GM18907 (cell line): ENCODE data around the gene YPEL1.

Experiments
- ATAC-seq: cut with Tn5 transposase; IDR thresholded peaks from one replicate; pipeline ENCODE4 v1.9.1; 2021; ENCODE audit warnings: mild to moderate bottlenecking, moderate library complexity; ENCODE audit not compliant: unreplicated experiment

YPEL1 gene, protein sequence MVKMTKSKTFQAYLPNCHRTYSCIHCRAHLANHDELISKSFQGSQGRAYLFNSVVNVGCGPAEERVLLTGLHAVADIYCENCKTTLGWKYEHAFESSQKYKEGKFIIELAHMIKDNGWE

GRCh38 chr22:21735200-21736083 is at the start of gene YPEL1:
Gene YPEL1, minus strand, starts transcription at chr22:21735794. Its CDS starts 25,050 bp downstream, at chr22:21710744.
- peak; percentile 82 for ATAC-seq

DNA sequence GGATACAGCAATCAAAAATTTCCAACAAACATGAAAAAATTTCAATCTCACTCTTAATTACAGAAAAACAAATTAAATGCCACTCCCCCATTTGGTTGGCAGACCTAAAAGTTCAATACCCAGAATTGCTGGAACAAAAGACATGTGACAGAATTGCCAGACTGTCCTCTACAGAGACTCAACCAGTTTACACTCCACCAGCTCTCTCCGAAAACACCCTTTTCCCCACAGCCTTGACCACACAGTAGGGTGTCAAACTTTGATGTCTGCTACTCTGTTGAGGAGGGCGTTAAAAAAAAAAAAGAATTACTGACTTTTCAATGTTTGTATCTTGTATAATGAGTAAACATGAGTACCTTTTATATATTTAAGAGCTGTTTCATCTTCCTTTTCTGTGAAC is 44.7 kb upstream of the YPEL1 start:
- no peak for ATAC-seq

- no peak for ATAC-seq
These were observed 43.9 kb upstream of the YPEL1 start for GRCh38 chr22:21779444-21779843.

- ATAC-seq = no peak
These were observed 43.2 kb upstream of the YPEL1 start for GRCh38 chr22:21778705-21779363.

DNA sequence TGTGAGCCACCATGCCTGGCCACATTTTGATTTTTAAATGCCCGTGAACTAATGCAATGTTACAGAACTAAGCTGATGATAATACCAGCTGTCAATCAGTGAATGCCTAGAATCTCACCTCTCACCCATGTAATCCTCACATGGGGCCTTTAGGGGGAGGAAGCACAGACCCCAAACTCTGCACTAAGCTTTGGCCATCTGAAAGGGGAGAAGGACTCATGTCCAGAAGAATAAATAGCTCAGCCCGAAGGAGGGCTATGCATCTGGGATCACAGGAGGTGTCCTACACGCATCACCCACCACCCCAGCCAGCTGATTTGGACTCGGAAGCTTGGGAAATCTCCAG is 36.0 kb upstream of the YPEL1 start:
- no peak for ATAC-seq

DNA sequence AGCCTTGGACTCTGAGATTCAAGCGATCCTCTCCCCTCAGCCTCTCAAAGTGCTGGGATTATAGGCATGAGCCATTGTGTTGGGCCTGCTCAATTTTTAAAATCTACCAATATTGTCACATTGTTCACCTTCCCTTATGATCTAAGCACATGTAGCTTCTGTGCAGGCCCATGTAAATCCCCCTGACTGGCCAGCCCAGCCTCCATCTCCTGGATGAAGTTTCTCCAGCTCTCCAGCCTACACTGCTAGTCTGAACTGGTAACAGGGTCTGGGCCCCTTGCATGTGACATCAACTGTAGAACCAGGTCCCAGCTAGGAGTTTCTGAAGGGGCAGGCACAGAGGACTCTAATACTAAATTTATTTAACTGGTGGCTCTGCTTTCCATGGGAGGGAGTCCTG is 32.8 kb upstream of the YPEL1 start:
- no peak for ATAC-seq

DNA sequence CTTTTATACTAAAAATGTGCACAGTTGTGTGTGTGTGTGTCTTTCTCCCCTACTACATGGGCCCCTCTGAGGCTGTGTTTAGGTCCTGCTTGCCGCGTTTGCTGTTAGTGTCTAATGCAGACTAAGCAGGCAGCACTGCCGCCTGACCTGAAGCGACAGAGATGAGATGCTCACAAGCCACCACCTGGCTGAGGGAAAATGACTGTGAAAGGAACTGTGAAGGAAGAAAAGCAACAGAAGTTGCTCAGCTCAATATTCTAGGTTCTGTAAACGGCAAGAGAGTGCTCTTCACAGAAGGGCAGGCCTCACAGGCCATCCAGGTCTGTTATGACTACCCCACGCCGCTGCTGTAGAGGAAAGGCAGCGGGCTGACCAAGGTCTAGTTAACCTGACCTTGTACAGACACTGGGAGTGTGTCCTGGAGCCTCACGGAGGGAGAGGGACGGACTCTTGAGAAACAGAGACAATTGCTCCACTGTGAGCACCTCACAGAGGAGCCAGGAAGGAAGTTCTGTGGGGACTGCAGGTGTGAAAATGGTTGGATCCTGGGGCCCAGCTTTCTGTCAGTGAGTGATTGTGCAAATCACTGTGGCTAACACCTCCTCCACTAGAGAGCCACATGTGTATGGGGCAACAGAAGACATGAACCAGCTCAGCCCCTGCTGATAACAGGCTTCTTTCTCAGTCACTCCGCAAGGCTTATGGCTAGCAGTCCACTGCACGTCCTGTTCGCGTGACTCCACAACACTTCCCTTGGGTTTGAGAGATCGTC is 31.3 kb upstream of the YPEL1 start:
- ATAC-seq = peak; percentile 41

- ATAC-seq = no peak
These were observed 30.4 kb upstream of the YPEL1 start for GRCh38 chr22:21765909-21766529.

- ATAC-seq = no peak
These were observed 28.6 kb upstream of the YPEL1 start for GRCh38 chr22:21764038-21764804.

GRCh38 chr22:21762712-21763581 is 27.4 kb upstream of the YPEL1 start:
- no peak for ATAC-seq

GRCh38 chr22:21761994-21762680 is 26.5 kb upstream of the YPEL1 start:
- no peak for ATAC-seq

GRCh38 chr22:21761086-21761485 is 25.5 kb upstream of the YPEL1 start:
- no peak for ATAC-seq

GRCh38 chr22:21760640-21761039 is 25.0 kb upstream of the YPEL1 start:
- no peak for ATAC-seq

GRCh38 chr22:21759646-21760376 is 24.2 kb upstream of the YPEL1 start:
- no peak for ATAC-seq

GRCh38 chr22:21759093-21759492 is 23.5 kb upstream of the YPEL1 start:
- ATAC-seq = no peak

GRCh38 chr22:21758091-21758864 is 22.7 kb upstream of the YPEL1 start:
- no peak for ATAC-seq

- ATAC-seq = no peak
These were observed 20.3 kb upstream of the YPEL1 start for GRCh38 chr22:21755851-21756284.
